GM19240 (cell line): ENCODE measurements around the gene USP32.
"Not testable (repeated sequence)": the region's sequence is repeated elsewhere in the genome, so short reads cannot be mapped to it uniquely, and the experiment has no call there.

Experiments
- DNase-seq: peaks from one replicate; pipeline ENCODE4 v3.0.0; 2011; ENCODE audit warnings: low spot score; ENCODE audit not compliant: insufficient read length

The USP32 gene

DNA sequence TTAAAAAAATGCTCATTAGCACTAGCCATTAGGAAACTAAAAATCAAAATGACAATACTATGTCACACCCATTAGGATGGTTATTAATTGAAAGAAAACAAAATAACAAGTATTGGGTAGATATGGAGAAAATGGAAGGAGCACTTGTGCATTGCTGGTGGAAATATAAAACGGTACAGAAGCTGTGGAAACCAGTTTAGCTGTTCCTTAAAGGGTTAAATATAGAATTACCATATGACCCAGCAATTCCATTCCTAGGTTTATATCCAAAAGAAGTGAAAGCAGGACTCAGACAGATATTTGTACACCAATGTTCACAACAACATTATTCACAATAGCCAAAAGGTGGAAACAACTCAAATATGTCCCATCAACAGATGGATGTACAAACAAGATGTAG is 13.7 kb downstream of the USP32 start:
- not testable (repeated sequence) for DNase-seq

DNA sequence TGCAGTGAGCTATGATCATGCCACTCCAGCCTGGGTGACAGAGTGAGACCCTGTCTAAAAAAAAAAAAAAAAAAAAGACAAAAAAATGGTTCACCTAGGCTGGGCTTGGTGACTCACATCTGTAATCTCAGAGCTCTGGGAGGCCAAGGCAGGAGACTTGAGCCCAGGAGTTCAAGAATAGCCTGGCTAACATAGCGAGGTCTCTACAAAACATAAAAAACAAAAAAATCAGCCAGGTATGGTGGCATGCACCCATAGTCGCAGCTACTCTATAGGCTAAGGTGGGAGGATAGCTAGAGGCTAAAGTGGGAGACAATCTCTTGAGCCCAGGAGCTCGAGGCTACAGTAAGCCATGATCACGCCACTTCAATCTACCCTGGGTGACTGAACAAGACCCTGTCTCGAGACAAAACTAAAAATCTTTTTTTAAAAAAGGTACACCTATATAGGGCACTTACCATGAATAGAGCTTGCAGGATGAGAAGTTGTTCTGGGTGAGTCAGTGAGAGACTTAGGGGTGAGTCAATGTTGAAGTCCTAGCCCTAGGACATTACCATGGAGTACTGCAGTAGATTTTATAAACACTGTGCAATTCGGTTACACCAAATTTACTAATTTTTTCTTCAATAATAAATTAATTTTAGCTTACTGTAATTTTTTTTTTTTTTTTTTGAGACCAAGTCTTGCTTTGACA is 19.0 kb downstream of the USP32 start:
- DNase-seq: no peak

DNA sequence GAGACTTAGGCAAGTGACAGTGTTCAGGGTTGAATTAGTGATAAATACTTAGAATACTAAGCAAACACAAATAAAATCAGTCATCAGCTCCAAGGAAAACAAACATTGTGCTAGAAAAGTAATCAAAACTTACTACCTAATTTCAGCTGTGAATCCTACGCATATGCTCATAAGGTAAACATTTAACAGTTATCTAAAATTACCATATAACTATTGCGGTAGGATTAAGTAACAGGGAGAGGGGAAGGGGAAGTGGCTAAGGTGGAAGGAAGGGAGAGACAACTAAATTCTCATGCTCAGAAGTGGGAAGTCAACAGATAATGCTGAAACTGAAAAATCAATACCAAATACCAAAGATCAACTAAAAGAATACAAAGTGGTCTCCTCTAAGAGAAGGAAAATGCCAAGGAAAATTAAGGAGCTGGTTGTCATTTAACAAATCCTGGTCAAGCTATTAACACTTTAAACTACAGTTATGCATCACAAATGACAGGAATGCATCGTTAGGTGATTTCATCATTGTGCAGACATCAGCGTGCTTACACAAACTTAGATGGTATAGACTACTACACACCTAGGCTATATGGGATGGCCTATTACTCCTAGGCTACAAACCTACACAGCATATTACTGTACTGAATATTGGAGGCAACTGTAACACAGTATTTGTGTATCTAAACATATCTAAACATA is 20.0 kb downstream of the USP32 start:
- DNase-seq: no peak

DNA sequence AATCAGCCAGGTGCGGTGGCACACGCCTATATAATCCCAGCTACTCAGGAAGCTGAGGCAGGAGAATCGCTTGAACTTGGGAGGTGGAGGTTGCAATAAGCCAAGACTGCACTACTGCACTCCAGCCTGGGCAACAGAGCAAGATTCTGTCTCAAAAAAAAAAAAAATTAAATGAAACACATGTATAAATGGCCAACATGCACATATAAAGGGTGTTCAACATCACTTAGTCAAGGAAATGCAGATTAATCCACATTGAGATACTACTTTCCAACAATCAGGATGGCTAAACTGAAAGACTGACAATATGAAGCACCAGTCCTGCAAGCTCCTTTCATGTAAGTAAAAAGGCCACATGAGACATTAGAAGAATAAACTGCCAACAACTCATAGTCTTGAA is 20.5 kb downstream of the USP32 start:
- DNase-seq: no peak

DNA sequence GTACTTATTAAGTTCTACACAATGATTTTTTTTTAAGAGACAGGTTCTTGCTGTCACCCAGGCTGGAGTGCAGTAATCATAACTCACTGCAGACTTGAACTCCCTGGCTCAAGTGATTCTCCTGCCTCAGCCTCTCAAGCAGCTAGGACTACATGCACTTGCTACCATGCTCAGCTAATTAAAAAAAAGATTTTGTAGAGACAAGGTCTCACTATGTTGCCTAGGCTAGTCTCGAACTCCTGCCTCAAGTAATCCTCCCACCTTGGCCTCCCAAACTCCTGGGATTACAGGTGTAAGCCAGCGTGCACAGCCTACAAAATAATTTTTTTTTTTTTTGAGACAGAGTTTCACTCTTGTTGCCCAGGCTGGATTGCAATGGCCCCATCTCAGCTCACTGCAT is 22.2 kb downstream of the USP32 start:
- DNase-seq: no peak

DNA sequence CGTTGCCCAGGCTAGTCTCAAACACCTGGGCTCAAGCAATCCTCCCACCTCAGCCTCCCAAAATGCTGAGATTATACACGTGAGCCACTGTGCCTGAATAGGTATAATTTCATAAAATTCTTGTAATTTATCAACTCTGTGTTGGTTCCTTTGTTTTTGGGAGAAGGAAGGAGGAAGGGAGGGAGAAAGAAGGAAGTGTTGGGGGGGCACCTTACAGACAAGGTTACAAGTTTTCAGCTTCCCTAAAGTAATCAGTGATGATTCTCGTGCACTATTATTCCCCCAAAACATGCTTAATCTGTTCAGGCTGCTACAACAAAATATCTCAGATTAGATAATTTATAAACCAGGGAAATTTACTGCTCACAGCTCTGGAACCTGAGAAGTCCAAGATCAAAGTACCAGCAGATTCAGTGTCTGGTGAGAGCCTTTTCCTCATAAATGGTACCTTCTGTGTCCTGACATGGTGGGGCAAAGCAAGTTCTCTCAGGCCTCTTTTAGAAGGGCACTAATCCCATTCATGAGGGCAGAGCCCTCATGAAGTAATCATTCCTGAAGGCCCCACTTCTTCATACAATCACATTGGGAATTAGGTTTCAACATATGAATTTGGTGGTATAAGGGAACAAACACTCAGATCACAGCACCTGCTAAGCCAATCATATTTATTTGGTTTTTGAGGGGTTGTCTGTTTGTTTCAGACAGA is 28.1 kb downstream of the USP32 start:
- no peak for DNase-seq

DNA sequence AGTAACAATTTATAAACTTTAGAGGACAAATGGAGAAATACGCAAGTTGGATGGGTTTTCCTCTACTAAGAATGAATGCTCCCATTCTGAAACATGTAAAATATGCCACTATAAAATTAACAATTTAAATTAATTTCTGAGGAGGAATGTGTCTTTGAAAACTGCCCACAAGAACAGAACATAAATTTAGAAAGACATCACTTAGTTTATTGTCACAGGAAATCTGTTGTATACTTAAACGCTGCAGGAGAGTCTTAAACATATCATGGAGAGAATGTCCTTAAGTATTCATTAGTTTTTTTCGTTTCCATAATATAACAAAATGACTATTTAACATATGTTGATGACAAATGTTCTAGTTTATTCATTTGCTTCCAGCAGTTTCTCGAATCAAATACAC is 29.6 kb downstream of the USP32 start:
- DNase-seq: no peak

DNA sequence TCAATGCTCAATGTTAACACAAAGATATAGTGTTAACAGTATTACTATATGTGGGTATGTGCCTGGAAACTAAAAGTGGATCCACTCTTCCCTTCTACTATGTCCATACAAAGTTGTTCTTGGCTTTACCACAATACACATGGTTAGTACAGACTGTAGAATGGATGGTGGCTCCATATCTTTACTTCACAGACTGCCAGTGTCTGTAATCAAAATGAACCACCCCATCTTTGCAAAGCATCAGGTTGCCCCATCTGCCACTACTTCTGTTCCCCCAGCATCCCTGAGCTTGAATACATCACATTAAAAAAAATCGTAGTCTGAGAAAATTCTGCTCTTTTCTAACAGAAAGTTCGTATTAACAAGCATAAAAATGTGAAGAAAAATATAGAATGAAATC is 30.0 kb downstream of the USP32 start:
- no peak for DNase-seq

DNA sequence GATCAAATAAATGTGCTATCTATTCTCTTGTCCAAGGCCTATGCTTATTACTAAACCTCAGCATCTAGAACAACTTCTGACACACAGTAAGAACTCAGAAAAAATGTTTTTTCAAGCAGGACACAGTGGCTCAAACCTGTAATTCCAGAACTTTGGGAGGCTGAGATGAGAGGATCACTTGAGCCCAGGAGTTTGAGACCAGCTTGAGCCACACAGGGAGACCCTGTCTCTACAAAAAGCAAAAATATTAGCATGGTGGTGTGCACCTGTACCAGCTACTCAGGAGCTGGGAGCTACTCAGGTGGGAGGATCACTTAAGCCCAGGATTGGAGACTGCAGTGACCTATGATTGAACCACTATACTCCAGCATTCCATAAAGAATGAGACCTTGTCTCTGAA is 32.5 kb downstream of the USP32 start:
- DNase-seq: no peak

DNA sequence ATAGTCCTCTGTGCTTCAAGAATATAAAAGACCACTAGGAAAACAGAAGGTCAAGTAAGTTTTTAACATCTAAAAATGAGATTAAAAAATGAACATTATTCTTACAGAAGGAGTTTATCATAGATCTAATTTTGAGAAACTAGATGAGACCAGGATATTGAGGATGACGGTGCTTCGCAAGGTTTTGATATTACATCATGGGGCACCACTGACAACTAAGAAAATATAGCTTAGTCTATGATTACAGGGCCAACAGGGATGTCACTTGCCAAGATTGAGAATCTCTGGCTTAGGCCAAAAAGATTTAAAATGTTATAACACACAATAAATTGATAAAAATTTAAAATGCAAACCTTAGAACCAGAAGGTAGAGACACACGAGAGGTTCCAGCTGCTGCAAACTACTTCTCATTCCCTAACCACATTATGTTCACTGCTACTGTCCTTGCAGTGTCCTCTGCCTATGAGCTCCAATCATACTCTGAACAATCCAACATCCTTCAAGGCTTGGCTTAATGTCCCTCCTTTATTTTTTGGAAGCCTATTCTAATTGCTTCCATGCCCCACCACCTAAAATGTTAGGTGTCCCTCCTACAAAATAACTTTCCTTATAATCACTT is 33.2 kb downstream of the USP32 start:
- DNase-seq: no peak

DNA sequence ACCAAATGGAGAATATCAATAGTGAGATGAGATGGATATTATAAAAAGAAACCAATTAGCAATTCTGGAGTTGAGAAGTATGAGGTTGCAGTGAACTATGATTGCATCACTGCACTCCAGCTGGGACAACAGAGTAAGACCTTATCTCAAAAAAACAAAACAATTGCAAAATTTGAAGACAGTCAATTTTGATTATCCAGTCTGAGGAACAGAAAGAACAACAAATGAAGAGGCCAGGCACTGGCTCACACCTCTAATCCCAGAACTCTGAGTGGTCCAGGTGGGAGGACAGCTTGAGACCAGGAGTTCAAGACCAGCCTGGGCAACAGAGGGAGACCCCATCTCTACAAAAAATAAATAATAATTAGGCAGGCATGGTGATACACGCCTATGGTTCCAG is 35.0 kb downstream of the USP32 start:
- no peak for DNase-seq

DNA sequence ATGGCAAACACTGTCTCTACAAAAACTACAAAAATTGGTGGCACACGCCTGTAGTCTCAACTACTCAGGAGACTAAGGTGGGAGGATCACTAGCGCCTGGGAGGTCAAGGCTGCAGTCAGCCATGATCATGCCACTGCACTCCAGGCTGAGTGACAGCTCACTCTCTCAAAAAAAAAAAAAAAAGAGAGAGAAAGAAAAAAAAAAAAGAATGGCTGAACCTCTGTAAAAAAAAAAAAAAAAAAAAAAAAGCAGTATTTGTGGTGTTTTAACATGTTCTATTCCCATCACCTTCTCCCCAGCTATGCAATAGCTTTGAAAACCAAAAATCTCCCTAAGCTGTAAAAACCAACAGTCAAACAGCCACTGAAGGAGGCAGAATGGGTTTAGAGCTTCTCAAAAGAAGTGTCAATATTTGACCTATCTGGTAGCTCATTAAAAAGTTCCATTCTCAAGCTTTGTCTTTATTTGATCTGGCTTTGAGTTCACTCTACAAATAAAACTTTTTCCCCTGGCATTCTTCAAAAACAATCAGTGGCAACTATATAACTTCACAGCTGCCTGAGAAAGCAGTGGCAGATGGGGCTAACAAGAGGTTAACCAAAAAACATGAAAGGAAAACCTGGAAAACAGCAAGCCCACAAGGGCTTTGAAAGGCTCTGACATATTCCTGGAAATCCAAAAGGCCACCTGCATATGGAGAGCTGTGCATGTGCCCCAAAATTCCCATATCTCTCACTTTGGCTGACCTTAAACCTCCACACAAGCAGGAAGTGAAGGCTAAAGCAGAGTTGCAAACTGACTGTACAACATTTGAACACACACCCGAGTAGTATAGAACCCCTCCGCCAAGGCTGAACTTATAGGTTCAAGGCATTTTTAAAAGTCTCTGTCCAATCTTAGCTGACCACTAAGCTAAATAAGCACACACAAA is 36.0 kb downstream of the USP32 start:
- DNase-seq: no peak

DNA sequence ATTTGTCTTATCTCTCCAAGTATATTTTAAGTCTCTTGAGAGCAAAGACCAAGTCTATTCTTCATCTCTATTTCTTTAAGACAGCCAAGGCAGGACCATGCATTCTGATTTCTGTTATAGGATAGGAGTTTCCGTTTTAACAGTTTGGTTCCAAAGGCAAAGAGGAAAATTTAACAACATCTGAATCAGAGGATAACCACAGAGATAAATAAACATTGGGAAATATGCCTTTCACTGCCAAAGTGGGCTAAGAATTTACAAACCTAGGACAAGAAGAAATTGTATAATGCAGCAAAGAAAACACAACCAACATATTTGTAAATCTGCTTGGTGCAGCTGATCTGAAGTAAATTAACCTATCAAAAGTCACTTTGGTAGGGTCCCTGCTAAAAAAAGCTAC is 37.7 kb downstream of the USP32 start:
- no peak for DNase-seq

DNA sequence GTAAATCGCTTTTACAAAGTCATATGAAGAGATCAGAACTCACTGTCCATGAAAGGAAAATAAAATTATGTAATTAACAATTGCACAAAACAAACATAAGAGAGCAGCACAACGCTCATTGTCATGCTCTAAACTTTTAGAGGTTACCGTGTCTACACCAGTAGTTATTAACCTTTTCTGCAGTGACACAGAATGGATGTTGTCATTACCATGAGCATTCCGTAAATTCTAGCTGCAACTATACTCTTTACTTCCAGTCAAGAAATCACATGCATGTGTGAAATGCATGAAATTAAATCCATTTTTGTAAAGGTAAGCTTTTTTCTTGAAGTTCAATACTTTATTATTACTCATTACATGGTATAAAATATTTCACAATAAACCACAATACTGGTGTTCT is 38.2 kb downstream of the USP32 start:
- no peak for DNase-seq

DNA sequence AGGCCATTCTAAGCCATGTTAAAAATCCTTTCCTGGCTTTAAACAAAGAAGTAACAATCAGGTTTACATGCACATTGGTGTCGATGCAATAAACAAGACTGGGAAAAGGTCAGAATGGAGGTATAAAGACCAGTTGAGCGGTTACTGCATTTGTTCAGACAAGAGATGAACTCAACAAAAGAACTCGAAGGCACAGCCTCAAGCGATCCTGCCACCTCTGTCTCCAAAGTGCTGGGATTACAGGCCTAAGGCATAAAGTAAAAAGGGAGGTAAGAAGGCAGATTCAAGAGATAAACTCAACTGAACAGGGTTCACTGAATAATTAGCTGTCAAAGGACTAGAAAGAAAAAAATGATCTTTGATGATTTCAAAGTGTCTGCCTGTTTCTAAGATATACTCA is 39.4 kb downstream of the USP32 start:
- DNase-seq: no peak

DNA sequence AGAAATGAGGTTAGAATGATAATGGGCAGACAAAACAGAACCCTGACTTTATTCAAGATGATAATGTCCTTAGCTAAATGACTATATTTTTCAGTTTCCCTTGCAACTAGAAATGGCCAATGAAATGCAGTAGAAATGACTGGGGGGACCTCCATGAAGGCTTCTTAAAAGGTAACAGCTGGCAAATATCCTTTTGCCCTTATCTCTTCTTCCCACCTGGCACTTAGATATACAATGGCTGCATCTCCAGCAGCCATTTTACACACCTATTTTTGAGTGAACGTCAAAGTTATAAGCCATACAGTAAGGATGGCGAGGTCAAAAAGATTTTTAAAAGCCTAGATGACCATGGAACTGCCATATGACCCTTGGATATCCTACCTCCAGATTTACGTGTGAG is 39.9 kb downstream of the USP32 start:
- DNase-seq: no peak

DNA sequence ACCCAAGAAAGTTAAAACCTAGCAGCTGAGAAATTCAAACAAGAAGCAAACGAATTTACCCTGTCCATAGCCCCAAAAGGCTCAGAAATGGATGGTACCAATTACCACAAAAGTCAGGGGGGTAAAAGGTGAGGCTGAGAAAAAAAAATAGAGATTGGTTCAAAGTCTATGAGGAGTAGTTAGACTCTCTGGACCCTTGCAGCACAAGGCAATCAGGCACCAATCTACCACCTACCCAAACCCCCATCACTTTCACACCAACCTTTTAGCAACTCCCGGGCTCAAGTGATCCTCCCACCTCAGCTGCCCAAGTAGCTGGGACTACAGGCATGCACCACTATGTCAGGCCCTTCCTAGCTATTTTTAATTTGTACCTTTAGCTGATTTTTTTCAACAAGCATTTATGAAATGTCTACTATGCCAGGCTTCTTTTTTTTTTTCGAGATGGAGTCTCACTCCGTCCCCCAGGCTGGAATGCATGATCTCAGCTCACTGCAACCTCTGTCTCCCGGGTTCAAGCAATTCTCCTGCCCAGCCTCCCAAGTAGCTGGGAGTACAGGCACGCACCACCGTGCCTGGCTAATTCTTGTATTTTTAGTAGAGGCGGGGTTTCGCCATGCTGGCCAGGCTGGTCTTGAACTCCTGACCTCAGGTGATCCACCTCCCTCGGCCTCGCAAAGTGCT is 40.8 kb downstream of the USP32 start:
- no peak for DNase-seq

DNA sequence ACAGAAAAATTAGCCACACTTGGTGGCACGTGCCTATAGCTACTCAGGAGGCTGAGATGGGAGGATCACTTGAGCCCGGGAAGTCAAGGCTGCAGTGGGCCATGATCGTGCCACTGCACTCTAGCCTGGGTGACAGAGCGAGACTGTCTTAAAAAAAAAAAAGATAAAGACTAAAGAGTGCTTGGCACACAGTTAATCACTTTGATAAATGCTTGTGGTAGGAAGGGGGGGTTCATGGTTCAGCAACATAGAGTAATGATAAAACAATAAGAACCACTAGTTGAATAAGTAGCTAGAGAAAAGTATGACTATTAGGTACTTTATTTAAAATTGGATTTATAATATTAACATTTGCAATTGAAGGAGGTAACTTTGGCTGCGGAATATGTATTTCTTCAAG is 43.3 kb downstream of the USP32 start:
- no peak for DNase-seq

DNA sequence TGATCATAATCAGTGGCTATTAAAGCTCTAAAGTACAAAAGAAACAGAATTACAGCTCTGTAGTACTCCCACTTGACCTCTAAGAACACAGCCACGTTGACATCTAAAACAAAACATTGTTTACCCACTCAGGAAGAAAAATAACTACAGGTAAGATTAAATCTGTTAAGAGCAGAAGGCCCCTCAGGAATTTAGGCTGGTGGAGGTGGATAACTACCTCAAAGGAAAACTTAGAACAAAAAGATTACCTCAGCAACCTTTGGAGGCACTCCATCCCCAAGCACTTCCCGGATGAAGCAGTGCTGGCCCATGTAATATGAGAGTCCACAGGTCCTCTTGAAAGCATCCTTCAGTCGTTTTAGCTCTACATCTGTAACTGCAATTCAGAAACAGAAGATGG is 46.7 kb downstream of the USP32 start:
- DNase-seq: no peak

DNA sequence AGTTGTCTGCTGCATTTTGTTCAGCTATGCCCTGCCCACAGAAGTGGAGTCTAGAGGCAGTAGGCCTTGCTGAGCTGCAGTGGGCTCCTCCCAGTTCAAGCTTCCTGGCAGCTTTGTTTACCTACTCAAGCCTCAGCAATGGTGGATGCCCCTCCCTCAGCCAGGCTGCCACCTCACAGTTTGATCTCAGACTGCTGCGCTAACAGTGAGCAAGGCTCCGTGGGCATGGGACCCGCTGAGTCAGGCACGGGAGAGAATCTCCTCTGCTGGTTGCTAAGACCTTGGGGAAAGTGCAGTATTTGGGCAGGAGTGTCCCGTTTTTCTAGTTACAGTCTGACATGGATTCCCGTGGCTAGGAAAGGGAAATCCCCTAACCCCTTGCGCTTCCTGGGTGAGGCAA is 49.4 kb downstream of the USP32 start:
- DNase-seq: not testable (repeated sequence)

DNA sequence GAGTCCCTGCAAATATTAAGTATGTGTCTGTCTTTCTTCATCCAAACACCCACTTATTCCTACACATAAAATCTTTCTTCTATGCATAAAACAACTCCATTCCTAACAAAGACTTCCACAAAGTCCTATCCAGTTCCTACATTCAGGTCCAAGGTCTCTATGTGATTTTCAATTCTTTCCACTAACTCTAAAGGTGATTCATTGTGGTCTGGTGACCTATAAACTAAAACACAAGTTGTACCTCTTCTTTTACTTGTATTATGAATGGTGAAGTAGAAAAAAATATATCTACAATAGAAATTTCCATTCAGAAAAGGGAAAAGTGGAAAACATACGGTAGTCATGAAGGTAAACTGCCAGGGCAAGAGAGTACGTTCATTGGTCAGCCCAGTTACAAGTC is 56.6 kb downstream of the USP32 start:
- no peak for DNase-seq
